HG03045 (cell line): ENCODE measurements around the gene ADARB2.
"Not testable (repeated sequence)": the region's sequence is repeated elsewhere in the genome, so short reads cannot be mapped to it uniquely, and the experiment has no call there.

Experiments
- ATAC-seq: cut with Tn5 transposase; IDR thresholded peaks from one replicate; pipeline ENCODE4 v1.9.1; 2021; ENCODE audit warnings: mild to moderate bottlenecking, moderate library complexity; ENCODE audit not compliant: unreplicated experiment

Gene ADARB2

DNA sequence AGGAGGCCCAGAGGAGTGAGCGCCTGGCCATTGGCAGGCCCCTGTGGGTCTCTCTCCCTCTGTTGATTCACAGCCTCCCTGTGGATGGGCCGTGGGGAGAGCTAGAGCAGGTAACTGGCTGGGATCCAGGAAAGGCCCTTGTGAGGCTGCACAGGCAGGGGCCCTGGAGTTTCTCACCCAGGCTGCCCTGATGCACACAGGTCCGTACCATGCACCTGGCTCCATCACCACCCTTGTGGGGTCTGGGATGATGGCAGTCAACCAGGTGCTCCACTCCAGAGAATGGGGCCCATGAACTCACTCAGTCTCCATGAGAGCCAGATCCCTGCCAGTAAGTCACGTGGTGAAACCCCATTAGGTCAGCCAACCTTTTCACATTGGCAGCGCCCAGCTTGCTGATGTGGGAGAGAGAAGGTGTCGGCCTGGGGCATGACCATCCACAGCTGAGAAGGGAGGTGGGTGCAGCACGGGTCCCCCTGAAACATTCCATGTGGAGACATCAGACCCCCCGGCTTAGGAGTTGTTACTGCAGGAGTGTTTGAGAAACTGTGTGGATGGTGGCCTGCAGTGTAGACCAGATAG, 320.8 kb downstream of the ADARB2 start:
- no peak for ATAC-seq

DNA sequence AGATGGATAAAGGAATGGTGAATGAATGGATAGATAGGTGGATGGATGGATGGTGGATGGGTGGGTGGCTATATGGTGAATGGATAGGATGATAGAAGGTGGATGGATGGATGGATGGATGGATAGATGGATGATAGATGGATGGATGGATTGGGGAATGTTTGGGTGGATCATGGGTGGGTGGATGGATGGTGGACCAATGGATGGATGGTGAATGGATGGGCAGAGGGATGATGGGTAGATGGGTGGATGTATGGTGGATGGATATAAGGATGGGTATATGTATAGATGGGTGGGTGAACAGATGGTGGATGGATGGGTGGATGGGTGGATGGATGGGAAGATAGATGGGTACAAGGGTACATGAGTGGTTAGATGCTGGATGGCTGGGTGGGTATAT, 322.4 kb downstream of the ADARB2 start:
- no peak for ATAC-seq

DNA sequence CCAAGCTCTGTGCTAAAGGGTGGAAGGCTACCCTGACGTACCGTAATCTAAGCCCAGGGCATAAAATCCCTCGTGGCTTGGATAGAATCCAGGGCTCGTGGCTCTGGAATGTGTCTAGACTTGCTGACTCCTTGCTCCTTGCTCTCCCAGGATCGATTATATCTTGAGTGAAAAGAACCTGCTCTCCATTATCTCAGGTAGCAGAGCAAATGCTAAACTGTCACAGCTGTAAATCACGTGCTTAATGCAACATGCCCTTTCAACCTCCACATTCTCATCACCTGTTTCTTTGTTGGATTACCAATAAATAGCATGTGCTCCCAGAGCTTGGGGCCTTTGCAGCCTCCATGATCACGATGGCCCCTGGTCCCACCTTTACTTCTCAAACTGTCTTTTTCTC, 323.0 kb downstream of the ADARB2 start:
- not testable (repeated sequence) for ATAC-seq

DNA sequence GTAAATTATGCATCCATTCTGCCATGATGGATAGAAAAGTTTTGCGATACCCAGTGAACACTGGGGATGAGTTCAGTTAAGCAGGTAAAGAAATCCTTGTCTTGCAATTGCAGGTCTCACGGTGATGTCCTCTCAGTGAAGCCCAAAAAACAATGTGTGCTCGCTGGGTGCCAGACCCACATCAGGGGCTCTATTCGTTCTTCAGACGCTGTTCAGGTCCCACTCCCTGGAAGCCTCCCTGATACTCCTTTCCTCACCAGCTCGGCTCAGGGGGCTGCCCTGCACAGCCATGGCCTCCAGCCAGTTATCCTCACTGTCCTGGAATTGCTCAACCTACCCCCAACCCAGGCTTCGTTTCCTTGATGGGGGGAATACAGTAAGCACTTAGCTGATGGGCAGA, 323.5 kb downstream of the ADARB2 start:
- no peak for ATAC-seq

DNA sequence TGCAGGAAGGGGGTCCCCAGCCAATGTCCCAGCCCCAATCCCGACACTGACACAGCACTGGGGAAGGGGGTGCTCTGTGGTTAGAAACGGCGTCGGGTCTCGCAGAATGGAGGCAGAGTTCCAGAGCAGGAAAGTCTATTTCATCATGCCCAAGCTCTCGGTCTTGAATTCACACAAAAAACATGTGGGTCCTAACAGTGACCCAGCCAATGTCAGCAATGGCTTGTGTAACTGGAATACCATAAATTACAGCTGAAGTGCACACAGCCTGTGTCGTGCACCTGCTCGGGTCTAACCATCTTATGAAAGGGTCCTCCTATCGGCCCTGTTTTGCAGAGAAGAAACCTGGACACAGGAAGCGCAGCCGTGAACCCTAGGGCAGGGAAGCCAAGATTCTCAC, 324.1 kb downstream of the ADARB2 start:
- no peak for ATAC-seq

DNA sequence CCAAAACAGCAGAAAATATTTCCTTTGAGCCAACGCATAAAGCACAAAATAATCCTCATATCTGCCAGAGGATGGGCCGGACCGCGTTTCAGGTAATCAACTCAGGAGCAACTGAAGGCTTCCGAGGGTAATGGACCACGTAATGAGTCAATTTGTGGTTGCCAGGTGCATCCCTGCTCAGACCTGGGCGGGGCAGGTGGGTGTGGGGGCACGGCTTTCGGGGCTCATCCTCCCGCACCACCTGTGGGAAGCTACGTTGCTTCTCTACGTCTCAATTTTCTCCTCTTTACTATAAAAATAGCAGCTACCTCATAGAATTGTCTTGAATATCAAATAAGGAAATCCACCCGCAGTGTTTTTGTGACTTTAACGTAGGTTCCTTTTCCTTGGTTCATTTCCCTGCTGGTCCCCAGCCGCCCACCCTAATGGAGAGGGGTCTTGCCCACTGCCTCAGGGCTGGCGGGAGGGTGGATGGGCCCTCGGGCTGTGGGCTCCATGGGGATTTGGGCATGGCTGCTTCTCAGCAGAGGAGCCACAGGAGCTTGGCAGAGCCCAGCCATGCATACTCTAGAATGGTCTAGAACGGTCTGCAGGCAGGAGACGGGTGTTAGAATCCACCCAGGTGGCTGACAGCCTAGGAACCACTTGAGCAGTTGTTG, 324.7 kb downstream of the ADARB2 start:
- no peak for ATAC-seq

DNA sequence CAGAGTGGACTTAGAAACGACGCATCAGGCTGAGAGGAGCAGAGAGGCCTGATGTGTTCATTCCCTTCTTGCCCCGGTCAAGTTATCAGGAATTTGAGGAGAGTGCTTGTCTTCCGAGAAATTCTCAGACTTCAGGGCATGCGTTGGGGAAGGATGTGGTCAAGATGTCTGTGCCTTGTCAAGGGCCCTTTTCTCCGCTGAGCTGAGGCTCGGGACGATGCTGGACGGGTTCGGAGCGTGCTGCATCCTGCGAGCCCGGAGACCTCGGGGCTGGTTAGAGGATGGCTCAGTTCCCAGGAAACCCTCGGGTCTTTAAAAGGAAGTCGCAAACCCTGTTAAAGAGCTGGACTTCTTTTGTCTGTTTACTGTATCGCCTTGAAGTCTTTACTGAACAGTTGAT, 325.4 kb downstream of the ADARB2 start:
- no peak for ATAC-seq

DNA sequence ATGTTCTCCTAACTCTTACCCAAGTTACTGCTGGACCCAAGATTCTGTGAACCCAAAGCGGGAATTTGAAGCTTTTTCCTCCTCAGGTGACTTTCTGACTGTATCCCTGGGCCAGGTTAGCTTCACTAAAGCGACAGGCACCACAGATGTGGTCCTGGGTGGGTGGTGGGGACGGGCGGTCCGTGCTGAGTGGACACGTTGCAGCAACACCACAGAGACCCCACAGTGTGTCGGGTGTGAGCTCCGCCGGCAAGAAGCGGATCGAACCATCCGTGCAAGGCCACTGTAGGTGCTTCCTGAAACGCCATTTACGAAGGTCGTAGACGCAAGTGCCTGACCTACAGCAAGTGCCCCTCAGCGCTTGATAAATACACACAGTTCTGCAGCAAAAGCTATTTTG, 325.9 kb downstream of the ADARB2 start:
- no peak for ATAC-seq

DNA sequence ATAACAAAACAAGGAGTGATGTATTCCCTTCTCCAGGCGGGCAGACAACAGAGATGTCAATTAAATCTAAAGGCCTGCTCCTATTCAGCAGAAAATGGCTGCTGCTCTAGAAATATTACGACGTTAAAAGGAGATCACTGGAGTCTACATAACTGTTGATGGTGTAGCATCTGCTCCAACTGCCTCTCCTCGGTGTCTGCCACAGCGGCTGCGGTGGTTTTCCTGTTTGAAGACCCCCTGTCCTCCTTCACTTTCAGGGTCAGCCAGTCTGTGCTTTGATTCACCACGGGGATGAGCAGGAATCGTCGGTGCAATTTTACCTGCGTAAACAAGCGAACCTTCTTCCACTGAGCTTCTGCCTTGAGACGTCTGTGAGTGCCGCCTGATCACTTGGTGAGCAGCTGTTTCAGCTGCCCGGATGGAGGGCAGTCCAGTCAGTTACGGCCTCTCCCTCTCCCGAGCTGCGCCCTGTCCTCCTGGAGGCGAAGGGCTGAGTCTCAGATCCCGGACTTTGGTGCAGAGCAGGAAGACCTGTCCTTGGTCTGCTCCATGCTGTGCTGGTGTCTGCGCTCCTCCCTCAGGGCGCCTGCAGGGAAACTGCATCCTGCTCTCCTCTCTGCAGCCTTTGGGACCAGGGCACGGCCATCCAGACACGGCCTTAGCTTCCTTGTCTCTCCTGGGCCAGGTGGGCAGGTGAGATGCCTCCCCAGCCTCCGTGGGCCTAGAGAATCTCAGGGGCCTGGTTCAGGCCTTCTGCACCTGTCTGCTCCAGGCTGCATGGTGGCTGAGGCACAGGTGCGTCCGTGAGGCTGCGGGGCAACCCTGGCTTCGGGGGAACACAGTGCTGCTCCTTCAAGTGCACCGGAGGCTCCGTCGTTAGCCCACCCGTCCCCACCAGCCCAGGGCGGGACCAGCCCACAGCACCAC, 326.6 kb downstream of the ADARB2 start:
- ATAC-seq: no peak

DNA sequence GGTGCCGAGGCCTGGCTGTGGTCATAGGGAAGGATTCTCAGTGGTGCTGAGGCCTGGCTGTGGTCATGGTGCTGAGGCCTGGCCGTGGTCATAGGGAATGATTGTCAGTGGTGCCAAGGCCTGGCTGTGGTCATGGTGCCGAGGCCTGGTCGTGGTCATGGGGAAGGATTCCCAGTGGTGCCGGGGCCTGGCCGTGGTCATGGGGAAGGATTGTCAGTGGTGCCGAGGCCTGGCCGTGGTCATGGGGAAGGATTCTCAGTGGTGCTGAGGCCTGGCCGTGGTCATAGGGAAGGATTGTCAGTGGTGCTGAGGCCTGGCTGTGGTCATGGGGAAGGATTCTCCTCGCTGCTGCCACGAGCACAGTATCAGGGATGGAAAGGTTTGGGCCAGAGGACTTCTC, 327.3 kb downstream of the ADARB2 start:
- ATAC-seq: no peak

DNA sequence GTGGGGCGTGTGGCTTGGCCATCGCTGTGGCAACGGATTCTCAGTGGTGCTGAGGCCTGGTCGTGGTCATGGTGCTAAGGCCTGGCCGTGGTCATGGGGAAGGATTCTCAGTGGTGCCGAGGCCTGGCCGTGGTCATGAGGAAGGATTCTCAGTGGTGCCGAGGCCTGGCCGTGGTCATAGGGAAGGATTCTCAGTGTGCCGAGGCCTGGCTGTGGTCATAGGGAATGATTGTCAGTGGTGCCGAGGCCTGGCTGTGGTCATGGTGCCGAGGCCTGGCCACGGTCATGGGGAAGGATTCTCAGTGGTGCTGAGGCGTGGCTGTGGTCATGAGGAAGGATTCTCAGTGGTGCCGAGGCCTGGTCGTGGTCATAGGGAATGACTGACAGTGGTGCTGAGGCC, 327.9 kb downstream of the ADARB2 start:
- ATAC-seq: no peak

DNA sequence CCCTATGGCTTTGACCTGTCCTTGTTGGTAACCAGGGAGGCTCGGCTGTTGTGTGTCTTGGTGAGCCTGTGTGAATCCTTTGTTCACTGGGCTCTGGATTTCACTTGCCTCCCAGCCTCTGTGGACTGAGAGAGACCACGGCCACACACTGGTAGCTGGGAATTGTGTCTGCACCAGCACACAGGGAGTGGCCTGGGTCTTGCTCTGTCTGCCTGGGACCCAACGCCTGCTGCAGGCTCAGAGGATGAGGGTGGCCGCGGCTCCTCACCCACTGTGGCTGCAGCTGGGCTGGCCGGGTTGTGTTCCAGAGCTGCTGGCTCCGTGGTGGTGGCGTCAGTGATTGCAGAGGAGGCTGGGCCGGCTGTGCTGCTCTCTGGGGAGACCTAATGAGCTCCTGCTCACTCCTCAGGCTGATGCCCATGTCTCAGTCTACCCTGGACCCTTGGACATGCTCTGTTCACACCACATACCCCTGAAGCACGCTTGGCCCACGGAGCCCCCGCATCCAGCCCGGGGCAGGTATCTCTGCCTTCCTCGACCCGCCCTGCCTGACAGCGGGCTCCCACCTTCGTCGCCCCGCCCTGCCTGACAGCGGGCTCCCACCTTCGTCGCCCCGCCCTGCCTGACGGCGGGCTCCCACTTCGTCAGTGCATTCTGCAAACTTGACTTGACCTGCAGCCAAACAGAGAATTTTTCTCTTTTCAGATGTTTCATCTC, 328.5 kb downstream of the ADARB2 start:
- ATAC-seq: no peak

DNA sequence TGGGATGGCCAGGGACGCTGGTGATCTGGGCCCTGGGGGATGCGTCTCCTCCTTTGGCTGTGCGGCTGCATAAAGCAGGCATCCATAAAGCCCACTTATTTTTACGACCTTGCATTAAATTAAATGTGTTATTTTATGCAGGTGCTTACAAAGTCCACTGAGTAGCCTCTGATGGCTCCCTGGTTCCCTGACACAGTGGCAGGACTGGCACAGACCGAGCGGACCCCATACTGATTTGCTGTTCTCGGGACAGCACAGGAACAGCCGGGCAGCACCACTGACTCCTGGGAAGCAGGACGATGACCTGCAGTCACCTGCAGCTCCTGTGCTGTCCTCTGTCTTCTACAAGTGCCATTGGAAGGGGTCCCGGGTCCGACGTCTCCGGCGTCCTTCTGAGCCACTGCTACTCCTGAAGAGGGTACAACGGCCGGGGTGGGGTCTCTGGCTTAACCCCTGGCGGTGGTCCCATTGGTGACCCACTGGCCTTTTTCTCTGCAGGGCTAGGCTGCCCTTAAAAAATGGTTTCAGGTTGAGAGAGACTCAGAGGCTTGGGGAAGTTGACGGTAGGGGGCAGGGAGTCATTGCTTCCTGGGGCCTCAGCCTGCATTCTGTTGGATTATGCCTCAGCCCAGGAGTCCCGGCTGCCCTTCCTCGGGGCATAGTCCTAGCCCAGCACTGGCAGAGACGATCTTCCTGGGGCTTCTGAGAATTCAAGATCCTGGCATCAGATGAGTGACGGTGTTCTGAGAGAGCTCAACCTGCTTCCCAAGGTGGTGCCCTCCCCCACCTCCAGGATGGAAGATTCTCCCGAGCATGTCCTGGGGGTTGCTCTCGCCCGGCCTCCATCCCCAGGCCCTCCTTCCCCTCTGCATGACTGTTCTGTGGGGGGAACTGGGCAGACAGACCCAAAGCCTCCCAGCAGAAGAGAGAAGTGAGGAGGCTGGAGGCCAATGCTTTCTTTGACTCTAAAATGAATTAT, 330.1 kb downstream of the ADARB2 start:
- ATAC-seq: no peak

DNA sequence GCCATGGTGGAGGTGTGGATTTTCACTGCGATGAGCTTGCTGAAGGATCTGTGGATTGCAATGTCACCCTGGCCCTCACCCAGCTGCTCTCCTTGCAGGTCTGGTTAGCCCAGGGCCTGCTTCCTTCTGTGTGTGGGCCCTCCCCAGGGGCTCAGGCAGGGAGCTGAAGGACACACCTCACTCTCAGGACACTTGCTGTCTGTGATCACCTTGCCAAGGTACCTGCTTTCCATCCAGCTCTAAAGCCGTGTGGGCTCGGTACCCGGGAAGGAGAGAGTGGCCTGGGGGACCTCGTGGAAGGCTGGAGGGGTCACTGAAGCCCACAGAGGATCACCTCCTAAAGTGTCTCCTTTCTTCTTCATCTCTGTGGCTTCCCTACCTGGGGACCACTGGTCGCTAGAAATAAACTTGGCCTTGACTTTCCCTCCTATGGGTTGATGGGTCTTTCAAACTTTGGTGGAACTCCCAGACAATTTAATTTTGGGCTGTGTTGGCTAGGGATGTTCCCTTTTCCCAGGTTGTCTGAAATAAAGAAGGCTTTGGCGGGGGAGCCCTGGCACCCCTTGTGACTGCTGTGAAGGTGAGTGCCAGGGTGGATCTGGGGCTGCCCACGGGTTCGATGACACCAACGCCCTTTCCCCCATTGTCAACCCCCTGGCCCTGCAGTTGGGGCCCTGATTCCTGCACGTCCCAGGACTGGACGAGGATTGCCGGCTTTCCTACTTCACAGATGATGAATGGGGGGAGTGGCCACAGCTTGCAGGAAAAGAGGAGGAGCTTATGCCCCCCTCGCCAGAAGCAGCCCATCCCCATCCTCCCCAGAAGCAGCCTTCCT, 331.0 kb downstream of the ADARB2 start:
- ATAC-seq: no peak

DNA sequence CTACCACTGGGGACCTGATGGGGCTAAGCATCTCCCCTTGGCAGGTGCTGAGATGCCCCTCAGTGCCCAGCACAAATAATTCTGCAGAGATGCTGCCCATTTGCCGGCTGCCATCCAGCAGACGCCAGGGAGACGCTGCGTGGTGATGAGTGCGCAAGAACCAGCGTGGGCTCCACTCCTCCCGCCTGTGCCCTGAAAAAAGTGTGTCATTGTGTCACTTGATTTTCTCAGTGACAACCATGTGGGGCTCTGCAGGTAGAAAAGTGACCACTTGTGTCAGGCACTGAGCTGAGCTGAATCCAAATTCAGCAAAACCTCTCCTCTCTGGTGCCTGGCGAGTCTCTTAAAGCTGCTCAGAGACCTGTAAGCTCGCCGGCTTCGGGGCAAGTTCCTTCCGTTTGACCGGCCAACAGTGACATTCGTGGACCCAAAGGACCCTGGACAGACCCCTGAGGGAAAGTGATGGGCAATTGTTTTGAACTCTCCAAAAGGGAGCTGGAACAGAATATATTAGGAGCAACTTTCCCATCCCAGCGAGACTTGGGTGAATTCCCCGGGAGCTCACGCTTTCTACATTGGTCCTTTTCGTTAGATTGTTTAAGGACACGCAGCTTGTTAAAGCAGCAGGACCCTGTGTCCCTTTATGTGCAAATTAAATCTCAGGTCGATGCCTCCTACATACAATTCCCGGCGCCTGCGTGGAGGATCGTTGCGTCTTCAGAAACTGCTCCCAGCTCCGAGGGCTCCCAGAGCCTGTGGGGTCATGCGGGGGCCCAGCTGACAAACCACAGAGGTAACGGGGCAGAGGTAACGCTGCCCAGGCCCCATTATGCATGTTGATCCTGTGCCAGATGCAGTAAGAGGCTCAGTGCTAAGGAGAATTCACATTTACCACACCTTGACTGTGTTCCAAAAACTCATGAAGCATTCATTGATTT, 332.7 kb downstream of the ADARB2 start:
- no peak for ATAC-seq

DNA sequence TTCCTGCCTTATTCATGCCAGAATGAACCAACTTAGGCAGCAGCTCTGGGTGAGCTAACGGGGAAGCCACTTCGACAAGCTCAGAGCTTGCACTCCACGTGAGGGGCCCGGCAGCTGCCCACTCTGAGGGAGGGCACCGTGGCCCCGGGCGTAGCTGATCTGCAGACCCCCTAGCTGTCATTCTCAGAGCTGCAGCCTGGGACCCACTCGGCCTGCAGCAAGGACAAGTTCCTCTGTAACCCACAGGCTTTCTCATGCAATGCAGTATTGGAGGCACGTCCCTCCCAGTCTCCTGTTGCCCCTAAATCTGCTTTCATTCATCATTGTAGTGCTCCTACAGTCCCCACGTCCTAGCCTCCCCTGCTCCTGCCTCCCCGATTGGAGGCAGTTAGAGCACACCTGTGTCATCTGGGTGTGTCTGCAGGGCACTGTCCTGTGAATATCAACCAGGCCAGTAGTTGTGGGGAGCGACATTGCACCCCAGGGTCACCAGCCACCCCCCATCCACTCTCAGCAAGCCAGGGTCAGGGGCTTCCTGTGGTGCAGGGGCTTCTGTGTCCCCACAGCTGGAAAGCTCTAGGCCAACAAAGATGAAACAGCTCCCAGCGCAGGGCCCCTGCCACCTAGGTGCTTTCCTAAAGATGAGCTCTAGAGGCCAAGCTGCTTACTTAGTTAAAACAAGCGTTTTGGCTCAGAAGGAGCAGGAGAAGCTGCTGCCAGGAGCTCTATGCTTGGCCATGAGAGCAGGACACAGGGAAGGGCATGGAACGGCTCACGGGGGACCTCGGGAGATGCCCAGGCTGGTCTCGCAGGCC, 333.6 kb downstream of the ADARB2 start:
- no peak for ATAC-seq

DNA sequence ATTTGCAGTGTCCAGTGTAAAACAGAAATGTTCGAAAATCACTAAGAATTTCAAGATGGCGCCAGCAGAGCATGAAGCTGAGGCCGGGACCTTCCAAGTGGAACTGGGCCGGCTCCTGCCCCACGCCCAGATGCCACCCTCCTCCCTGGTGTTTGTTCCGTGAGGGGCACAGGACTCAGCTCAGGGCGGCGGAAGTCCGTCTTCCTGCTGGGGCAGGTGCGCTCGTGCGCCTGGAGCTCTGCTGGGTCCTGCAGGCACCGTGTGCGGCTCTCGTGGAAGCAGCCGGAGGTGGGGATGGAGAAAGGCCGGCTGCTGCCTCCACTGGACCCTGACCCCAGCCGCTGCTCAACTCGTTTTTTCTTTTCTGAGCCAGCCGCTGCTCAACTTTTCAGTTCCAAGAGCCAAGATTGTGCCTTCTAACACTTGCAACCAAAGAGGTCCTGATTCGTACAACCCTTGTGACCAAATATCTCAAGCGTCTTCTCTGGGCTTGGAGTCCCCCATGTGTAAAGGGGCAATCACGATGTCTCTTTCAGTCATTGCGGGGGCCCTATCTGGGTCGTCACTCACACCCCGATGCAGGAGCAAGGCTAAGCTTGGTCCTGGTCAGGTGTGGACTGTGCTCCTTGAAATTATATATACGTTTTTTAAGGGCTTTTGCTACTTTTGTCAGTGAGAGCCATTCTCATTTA, 334.4 kb downstream of the ADARB2 start:
- no peak for ATAC-seq
